Prostate gland (tissue), 2 donors: ENCODE measurements around the gene DBF4B.
"Not testable (repeated sequence)": the region's sequence is repeated elsewhere in the genome, so short reads cannot be mapped to it uniquely, and the experiment has no call there.

Experiments used
- CTCF ChIP-seq, 4 experiments: fragments of 200-600 bp in 2 of 4; fragments of 450-650 bp in 2 of 4; sonication (generic) in 2 of 4; IDR thresholded peaks; 1 replicate in 3 of 4; 2 replicates in 1 of 4; pipeline ENCODE4 v1.5.1; 2016 to 2019; ENCODE audit warnings: antibody characterized with exemption in 4 of 4, mild to moderate bottlenecking in 2 of 4, moderate library complexity in 2 of 4
- POLR2A ChIP-seq: fragments of 450-650 bp; IDR thresholded peaks from one replicate; pipeline ENCODE4 v1.6.1; 2016; ENCODE audit warnings: antibody characterized with exemption, mild to moderate bottlenecking
- POLR2AphosphoS5 ChIP-seq: sonication (generic); formaldehyde crosslinking; IDR thresholded peaks from one replicate; pipeline ENCODE4 v1.6.1; 2017; ENCODE audit warnings: antibody characterized with exemption

- not testable (repeated sequence) for TF ChIP-seq POLR2A; CTCF (IDR thresholded peaks at IDR 0.05); POLR2AphosphoS5
These were observed 8.2 kb upstream of the DBF4B start for GRCh38 chr17:44700288-44700687.
